DMS 273 (cell line): ENCODE measurements around the gene PCDHA3.
"Not testable (repeated sequence)": the region's sequence is repeated elsewhere in the genome, so short reads cannot be mapped to it uniquely, and the experiment has no call there.

Source experiments
- DNase-seq: peaks from one replicate; lab custom pipeline; 2025; ENCODE audit not compliant: unreplicated experiment; lab: John Stamatoyannopoulos, UW

The PCDHA3 gene

DNA sequence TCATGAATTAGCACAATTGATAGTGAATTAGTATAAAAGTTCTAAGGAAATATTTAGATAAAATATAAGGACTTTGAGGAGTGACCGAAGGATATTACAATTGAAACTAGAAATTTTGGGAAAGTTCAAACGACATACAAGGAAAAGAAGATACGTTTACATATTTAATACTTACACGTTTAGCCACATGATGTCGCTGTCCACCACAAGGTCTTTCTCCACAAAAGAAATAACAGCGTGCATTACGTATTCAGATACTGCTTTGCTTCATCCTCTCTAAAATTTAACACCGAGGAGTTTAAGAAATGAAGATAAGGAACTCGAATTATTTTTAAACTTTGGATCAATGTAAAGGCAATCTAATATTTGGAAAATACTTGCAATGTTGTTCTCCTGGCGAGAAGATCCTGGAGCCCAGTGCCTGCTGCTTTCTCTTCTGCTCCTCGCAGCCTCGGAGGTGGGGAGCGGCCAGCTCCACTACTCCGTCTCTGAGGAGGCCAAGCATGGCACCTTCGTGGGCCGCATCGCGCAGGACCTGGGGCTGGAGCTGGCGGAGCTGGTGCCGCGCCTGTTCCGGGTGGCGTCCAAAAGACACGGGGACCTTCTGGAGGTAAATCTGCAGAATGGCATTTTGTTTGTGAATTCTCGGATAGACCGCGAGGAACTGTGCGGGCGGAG, at the start of gene PCDHA3:
Gene PCDHA3 (plus strand): TSS at position 242 of the 678 bp plus-strand sequence.
- DNase-seq = peak; percentile 19

DNA sequence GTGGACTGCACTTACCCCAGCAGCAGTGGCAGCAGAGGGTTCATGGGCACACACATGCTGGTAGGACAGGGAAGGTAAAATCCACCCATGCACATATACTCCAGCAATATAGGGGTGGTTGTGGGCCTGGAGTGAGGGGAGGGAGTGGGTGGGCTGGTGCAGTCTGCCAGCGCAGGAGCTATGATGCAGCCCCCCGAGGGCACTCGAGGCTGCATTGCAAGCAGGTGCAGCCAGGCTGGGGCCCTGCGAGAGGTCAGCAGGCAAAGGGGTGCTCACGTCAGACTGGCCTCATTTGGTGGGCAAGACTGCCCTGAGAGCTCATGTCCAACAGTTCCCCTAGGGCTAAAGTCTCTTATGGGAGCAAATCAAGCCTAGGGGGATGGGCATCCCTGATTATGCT, 47.3 kb upstream of the PCDHA3 start:
- no peak for DNase-seq

DNA sequence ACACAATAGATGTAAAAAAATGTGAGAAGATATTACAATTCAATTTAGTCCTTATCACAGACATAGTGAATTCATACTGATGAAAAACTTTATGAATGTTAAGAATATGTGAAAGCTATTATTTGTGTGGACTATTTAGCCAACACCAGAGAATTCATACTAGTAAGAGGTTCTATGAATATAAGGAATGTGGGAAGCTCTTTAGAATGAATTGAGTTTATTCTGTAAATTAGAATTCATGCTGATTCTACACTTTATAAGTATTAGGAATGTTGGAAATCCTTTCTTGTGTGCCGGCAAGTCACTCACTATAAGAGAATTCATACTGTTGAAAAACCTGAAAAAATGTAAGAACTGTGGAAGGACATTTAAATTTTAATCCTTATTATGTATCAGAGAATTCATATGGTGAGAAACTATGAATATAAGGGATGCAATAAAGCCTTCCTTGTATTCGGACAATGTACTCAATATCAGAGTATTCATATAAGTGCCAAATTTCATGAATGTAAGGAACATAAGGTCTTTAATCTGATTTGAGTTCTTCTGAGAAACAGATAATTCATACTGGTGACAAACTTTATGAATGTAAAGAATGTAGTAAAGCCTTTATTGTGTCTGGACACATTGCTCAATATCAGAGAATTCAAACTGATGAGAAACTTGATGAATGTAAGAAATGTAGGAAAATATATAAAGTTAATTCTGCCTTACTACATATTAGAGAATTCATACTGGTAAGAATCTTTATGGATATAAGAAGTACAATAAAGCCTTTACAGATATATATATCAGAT, 36.5 kb upstream of the PCDHA3 start:
- no peak for DNase-seq

DNA sequence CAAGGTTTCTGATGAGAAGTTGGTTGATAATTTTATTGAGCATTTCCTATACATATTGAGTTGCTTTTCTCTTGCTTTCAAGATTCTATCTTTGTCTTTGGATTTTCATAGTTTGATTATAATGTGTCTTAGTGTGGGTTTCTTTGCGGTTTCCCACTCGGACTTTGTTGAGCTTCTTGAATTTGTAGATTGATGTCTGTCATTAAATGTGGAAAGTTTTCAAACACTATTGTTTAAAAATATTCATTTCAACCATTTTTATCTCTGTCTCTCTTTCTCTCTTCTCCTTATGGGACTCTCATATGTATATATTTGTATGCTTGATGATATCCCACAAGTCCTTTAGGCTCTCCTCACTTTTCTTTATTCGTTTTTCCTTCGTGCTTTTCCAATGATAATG, 33.4 kb upstream of the PCDHA3 start:
- DNase-seq = no peak

DNA sequence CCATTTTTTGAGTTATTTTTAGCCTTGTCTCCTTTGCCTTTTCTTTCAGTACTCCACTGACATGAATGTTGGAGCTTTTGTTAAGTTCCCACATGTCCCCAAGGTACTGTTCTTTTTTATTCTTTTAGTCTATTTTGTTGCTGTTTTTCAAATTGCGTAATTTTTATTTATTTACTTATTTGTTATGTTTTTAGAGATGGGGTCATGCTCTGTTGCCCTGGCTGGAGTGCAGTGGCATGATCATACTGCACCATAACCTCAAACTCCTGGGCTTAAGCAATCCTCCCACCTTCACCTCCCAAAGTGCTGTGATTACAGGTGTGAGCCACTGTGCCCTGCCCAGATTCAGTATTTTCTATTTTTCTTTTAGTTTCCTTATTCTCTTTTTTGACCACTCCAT, 20.3 kb upstream of the PCDHA3 start:
- DNase-seq = no peak

DNA sequence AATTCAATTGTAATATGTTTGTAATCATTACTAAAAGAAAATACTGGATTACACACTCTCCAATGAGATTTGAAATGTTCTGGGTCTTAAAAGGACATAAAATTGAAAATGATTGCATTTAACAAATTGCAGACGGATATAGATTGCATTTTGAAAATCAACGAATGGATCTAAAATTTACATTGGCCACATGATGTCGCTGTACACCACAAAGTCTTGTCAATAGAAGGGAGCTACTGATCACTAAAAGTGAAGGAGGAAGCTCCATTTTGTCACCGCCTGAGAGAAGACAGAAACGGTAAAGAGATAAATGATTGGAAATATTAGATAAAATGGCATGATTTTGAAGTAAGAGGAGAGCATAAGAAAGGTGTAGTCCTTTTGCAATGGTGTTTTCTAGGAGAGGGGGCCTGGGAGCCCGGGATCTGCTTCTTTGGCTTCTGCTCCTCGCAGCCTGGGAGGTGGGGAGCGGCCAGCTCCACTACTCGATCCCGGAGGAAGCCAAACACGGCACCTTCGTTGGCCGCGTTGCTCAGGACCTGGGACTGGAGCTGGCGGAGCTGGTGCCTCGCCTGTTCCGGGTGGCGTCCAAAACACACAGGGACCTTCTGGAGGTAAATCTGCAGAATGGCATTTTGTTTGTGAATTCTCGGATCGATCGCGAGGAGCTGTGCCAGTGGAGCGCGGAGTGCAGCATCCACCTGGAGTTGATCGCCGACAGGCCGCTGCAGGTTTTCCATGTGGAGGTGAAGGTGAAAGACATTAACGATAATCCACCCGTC, 14.8 kb upstream of the PCDHA3 start, which contains the start of gene PCDHA1:
Gene PCDHA1 (plus strand): TSS at position 236 of the 782 bp plus-strand sequence.
- DNase-seq = peak; percentile 30

DNA sequence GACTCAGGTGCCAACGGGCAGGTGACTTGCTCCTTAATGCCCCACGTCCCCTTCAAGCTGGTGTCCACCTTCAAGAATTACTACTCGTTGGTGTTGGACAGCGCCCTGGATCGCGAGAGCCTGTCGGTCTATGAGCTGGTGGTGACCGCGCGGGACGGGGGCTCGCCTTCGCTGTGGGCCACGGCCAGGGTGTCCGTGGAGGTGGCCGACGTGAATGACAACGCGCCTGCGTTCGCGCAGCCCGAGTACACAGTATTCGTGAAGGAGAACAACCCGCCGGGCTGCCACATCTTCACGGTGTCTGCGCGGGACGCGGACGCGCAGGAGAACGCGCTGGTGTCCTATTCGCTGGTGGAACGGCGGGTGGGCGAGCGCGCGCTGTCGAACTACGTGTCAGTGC, 13.4 kb upstream of the PCDHA3 start:
- DNase-seq = not testable (repeated sequence)

DNA sequence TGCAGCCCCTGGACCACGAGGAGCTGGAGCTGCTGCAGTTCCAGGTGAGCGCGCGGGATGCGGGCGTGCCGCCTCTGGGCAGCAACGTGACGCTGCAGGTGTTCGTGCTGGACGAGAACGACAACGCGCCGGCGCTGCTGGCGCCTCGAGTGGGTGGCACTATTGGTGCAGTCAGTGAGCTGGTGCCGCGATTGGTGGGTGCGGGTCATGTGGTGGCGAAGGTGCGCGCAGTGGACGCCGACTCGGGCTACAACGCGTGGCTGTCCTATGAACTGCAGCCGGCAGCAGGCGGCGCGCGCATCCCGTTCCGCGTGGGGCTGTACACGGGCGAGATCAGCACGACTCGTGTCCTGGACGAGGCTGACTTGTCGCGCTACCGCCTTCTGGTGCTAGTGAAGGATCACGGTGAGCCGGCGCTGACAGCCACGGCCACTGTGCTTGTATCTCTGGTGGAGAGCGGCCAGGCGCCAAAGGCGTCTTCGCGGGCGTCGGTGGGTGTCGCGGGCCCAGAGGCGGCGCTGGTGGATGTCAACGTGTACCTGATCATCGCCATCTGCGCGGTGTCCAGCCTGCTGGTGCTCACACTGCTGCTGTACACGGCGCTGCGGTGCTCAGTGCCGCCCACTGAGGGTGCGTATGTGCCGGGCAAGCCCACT, 12.9 kb upstream of the PCDHA3 start:
- not testable (repeated sequence) for DNase-seq

DNA sequence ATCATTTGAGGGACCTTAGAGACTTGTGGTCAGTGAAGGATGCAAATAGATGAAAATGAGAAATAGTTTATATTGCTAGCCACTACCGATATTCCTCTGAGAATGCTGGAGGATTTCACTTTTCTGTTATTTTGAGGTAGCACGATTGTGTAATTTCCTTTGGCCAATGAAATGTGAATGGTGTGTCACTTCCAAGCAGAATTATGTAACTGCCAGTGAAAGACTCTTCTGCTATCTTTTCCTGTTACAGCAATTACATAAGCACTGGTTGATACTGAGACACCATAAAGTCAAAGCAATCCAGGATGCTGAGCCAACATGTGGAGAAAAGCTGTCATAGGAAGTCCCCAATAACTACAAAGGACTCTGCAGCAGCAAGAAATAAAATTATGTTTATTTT, 9.8 kb upstream of the PCDHA3 start:
- no peak for DNase-seq

DNA sequence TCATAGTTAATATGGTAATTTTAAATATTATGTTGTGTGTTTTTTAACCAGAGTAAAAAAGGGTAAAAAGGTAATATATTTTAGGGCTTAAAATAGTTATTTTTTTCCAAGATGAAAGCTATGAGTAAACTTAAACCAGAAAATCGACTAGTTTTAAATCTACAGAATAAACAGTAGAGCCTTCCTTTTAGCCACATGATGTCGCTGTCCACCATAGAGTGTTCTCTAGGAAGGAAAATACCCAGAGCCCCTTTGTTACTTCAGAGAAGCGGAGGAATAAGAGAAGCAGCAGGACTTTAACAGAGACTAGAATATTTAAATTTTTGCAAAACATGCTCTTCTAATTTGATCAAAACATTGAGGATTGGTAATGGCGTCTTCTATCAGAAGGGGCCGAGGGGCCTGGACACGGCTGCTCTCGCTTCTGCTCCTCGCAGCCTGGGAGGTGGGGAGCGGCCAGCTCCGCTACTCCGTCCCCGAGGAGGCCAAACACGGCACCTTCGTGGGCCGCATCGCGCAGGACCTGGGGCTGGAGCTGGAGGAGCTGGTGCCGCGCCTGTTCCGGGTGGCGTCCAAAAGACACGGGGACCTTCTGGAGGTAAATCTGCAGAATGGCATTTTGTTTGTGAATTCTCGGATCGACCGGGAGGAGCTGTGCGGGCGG, 6.1 kb upstream of the PCDHA3 start, which contains the start of gene PCDHA2:
Gene PCDHA2 (plus strand): TSS at position 258 of the 664 bp plus-strand sequence.
- DNase-seq = peak; percentile 87

DNA sequence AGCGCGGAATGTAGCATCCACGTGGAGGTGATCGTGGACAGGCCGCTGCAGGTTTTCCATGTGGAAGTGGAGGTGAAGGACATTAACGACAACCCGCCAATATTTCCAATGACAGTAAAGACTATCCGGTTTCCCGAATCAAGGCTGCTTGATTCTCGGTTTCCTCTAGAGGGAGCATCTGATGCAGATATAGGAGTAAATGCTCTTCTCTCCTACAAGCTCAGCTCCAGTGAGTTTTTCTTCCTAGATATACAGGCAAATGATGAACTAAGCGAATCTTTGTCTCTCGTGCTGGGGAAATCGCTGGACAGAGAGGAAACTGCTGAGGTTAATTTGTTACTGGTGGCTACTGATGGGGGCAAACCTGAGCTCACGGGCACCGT, 5.6 kb upstream of the PCDHA3 start:
- peak; percentile 84 for DNase-seq

DNA sequence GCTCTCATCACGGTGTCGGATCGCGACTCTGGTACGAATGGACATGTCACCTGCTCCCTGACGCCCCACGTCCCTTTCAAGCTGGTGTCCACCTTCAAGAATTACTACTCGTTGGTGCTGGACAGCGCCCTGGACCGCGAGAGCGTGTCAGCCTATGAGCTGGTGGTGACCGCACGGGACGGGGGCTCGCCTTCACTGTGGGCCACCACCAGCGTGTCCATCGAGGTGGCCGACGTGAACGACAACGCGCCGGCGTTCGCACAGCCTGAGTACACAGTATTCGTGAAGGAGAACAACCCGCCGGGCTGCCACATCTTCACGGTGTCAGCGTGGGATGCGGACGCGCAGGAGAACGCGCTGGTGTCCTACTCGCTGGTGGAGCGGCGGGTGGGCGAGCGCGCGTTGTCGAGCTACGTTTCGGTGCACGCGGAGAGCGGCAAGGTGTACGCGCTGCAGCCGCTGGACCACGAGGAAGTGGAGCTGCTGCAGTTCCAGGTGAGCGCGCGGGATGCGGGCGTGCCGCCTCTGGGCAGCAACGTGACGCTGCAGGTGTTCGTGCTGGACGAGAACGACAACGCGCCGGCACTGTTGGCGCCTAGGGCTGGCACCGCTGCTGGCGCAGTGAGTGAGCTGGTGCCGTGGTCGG, 4.7 kb upstream of the PCDHA3 start:
- DNase-seq = not testable (repeated sequence)

DNA sequence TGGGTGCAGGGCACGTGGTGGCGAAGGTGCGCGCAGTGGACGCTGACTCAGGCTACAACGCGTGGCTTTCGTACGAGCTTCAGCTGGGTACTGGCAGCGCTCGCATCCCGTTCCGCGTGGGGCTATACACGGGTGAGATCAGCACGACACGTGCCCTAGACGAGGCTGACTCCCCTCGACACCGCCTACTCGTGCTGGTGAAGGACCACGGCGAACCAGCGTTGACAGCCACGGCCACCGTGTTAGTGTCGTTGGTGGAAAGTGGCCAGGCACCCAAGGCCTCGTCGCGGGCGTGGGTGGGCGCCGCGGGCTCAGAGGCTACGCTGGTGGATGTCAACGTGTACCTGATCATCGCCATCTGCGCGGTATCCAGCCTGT, 4.2 kb upstream of the PCDHA3 start:
- no peak for DNase-seq

DNA sequence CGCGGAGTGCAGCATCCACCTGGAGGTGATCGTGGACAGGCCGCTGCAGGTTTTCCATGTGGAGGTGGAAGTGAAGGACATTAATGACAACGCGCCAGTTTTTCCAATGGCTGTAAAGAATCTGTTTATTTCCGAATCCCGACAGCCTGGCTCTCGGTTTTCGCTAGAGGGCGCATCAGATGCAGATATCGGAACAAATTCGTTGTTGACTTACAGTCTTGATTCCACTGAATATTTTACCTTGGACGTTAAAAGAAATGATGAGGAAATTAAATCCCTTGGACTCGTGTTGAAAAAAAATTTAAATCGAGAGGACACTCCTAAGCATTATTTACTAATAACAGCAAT, 611 bp downstream of the PCDHA3 start:
- no peak for DNase-seq

DNA sequence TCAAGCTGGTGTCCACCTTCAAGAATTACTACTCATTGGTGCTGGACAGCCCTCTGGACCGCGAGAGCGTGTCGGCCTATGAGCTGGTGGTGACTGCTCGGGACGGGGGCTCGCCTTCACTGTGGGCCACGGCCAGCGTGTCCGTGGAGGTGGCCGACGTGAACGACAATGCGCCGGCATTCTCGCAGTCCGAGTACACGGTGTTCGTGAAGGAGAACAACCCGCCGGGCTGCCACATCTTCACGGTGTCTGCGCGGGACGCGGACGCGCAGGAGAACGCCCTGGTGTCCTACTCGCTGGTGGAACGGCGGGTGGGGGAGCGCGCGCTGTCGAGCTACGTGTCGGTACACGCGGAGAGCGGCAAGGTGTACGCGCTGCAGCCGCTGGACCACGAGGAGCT, 1.5 kb downstream of the PCDHA3 start:
- DNase-seq = not testable (repeated sequence)

DNA sequence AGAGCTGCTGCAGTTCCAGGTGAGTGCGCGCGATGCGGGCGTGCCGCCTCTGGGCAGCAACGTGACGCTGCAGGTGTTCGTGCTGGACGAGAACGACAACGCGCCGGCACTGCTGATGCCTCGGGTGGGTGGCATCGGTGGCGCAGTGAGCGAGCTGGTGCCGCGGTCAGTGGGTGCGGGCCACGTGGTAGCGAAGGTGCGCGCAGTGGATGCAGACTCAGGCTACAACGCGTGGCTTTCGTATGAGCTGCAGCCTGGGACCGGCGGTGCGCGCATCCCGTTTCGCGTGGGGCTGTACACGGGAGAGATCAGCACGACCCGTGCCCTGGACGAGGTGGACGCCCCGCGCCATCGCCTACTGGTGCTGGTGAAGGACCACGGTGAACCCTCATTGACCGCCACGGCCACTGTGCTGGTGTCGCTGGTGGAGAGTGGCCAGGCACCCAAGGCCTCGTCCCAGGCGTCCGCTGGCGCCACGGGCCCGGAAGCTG, 2.0 kb downstream of the PCDHA3 start:
- DNase-seq = no peak

DNA sequence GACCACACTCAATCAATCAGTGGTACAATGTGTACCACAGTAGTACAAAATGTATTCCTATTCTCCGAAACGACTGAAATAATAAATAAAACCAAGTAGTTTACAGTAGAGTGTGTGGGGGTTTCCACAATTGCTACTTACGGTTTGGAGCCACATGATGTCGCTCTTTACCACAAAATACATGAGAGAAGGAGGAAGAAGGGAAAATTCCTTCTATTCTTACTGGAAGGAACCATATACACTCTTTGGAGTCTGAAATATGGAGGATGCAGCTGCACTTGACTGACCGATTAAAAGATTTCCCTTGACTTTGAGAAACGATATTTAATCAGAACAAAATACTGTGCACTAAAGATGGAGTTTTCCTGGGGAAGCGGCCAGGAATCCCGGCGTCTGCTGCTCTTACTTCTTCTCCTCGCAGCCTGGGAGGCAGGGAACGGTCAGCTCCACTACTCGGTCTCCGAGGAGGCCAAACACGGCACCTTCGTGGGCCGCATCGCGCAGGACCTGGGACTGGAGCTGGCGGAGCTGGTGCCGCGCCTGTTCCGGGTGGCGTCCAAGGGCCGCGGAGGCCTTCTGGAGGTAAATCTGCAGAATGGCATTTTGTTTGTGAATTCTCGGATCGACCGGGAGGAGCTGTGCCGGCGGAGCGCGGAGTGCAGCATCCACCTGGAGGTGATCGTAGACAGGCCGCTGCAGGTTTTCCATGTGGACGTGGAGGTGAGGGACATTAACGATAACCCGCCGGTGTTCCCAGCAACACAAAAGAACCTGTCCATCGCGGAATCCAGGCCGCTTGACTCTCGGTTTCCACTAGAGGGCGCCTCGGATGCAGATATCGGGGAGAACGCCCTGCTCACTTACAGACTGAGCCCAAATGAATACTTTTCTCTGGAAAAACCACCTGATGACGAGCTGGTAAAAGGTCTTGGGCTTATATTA, 6.2 kb downstream of the PCDHA3 start, which contains the start of gene PCDHA4:
Gene PCDHA4 (plus strand): TSS at position 235 of the 942 bp plus-strand sequence.
- DNase-seq = peak; percentile 3

DNA sequence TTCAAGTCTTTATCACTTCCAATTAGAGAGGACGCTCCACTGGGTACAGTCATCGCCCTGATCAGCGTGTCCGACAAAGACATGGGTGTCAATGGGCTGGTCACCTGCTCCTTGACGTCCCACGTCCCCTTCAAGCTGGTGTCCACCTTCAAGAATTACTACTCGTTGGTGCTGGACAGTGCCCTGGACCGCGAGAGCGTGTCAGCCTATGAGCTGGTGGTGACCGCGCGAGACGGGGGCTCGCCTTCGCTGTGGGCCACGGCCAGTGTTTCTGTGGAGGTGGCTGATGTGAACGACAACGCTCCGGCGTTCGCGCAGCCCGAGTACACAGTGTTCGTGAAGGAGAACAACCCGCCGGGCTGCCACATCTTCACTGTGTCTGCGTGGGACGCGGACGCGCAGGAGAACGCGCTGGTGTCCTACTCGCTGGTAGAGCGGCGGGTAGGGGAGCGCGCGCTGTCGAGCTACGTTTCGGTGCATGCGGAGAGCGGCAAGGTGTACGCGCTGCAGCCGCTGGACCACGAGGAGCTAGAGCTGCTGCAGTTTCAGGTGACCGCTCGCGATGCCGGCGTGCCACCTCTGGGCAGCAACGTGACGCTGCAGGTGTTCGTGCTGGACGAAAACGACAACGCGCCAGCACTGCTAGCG, 7.5 kb downstream of the PCDHA3 start:
- DNase-seq = not testable (repeated sequence)
